Esophagus muscularis mucosa (tissue), 3 donors: ENCODE results near the gene LY9.

Experiments used
- CTCF ChIP-seq, 3 experiments: fragments of 200-600 bp in 2 of 3; fragments of 450-650 bp in 1 of 3; sonication (generic) in 2 of 3; IDR thresholded peaks; one replicate each; pipeline ENCODE4 v1.5.1; 2017 to 2019; ENCODE audit warnings: antibody characterized with exemption in 3 of 3, mild to moderate bottlenecking in 2 of 3, moderate library complexity in 1 of 3
- EP300 ChIP-seq: sonication (generic); formaldehyde crosslinking; IDR thresholded peaks from one replicate; pipeline ENCODE4 v1.6.1; 2017; ENCODE audit warnings: antibody characterized with exemption

GRCh38 chr1:160874935-160875334, 79.0 kb downstream of the LY9 start:
- TF ChIP-seq EP300 (no peak), CTCF (IDR thresholded peaks at IDR 0.05) (no peak)
